Measurements from ENCODE around the gene P3H2.

- TF ChIP-seq CTCF (conservative IDR thresholded peaks at IDR 0.05; ENCODE audit: low read depth in 2 of 2) (no peak), EZH2phosphoT487 (IDR thresholded peaks at IDR 0.05; ENCODE audit: unreplicated experiment) (no peak), JUNB (IDR thresholded peaks at IDR 0.05; ENCODE audit: unreplicated experiment) (no peak)
- TF ChIP-seq, protein P1, sequence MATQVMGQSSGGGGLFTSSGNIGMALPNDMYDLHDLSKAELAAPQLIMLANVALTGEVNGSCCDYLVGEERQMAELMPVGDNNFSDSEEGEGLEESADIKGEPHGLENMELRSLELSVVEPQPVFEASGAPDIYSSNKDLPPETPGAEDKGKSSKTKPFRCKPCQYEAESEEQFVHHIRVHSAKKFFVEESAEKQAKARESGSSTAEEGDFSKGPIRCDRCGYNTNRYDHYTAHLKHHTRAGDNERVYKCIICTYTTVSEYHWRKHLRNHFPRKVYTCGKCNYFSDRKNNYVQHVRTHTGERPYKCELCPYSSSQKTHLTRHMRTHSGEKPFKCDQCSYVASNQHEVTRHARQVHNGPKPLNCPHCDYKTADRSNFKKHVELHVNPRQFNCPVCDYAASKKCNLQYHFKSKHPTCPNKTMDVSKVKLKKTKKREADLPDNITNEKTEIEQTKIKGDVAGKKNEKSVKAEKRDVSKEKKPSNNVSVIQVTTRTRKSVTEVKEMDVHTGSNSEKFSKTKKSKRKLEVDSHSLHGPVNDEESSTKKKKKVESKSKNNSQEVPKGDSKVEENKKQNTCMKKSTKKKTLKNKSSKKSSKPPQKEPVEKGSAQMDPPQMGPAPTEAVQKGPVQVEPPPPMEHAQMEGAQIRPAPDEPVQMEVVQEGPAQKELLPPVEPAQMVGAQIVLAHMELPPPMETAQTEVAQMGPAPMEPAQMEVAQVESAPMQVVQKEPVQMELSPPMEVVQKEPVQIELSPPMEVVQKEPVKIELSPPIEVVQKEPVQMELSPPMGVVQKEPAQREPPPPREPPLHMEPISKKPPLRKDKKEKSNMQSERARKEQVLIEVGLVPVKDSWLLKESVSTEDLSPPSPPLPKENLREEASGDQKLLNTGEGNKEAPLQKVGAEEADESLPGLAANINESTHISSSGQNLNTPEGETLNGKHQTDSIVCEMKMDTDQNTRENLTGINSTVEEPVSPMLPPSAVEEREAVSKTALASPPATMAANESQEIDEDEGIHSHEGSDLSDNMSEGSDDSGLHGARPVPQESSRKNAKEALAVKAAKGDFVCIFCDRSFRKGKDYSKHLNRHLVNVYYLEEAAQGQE (IDR thresholded peaks at IDR 0.05; ENCODE audit: unreplicated experiment): no peak
Measured at GRCh38 chr3:189985948-189986347, 134.7 kb downstream of the P3H2 start.

All from GM23338 (cell line).